HG03439 (cell line): ENCODE data around the gene TMEM250.
"Not testable (repeated sequence)": the region's sequence is repeated elsewhere in the genome, so short reads cannot be mapped to it uniquely, and the experiment has no call there.

ENCODE experiments used
- ATAC-seq: cut with Tn5 transposase; IDR thresholded peaks from one replicate; pipeline ENCODE4 v1.9.1; 2021; ENCODE audit warnings: mild to moderate bottlenecking, moderate library complexity; ENCODE audit not compliant: unreplicated experiment

Gene TMEM250

GRCh38 chr9:136114610-136115009, 4.1 kb downstream of the TMEM250 start:
- ATAC-seq = no peak

DNA sequence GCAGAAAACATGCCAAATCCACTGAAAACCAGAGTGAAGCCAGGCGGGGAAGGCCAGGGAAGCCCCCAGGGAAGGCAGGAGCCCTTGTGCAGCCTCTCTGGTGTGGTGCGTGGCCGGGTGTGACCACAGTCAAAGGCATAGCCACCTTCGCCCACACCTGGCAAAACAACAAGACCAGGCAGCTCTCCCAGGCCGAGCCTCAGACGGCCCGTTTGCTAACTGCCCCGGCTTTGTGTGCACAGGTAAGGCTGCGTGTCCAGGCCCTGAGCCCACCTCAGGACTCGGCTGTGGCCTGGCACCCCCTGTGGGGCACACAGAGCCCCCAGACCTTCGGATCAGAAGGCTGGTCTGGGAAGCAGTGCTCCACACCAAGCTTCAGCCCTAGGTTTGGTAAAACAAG, 6.1 kb downstream of the TMEM250 start:
- ATAC-seq = no peak

DNA sequence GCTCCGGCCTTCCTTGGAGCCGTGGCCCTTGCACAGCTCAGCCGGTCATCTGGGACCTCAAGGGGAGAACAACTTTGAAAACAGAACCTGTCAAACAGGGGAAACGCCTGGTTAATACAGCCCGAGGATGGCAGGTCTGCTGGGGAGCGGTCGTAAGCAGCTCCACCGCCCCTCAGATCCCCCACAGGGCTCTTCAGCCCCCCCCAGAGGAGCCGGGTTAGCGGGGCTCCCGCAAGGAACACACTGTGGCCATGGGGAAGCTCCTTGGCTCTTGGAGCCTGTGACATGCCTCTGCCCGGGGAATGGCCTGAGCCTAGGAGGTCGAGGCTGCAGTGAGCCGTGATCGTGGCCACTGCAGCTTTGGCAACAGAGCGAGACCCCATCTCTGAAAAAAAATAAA, 6.8 kb downstream of the TMEM250 start:
- ATAC-seq = no peak

DNA sequence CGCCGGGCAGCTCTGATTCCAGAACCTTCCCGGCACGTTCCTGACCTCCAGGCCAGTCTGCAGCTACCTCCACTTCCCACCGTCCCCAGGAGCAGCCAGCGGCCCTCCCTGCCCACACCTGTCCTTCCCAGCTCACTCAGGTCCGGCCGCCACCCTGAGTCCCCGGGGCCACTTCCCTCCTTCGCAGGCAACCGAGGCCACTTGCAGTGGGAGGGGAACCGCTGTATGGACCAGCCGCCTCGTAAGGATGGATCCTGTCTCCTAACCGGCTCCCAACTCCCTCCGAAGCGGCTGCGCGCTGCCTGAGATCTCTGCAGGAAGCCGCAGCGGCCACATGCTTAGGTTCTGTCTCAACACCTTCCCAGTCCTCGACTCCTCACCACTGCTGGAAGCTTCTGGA, 7.5 kb downstream of the TMEM250 start:
- no peak for ATAC-seq

DNA sequence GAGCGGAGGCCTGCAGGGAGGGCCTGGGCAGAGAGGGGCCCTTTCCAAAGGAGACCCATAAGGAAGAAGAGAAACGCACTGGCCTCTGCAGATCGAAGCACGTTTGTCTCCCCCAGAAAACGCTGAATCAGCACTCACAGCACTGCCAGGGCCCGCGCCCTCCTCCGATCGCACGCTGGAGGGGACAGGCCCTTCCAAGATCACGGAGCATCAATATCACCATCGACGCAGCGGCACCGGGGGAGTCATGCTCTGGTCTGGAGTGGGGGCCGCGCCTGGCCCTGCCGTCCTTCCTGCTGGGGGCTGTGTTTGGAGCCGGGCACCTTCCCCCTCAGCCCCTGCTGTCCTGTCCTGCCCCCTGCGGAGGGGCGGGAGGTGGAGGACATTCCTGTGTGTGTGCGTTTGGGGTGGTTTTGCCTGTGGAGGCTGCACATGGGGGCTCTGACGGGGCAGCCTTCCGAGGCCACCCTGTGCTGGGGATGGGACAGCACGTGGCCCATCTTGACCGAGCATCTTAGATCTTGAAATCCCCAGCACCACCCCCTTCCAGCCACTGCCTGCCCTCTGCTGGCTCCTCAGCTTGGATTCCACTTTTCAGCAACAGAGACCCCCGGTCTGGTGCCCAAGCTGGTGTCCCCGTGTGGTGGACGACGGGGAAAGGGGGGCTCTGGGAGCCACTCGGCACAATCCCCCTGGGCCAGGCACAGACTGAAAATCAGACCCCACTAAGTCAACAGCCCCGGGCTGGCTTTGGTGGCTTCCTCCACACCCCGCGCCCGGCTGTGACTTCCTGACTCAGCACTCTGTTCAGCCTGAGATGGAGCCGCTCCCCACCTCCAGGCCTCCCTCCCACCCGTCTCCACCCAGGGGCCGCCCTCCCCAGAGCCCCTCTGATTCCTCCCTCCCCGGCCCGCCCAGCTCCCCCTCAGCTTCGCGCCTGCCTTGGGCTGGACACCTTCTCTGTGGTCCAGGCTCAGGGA, 8.3 kb downstream of the TMEM250 start:
- ATAC-seq = no peak

GRCh38 chr9:136109351-136110081, 9.2 kb downstream of the TMEM250 start:
- ATAC-seq = peak; percentile 69

DNA sequence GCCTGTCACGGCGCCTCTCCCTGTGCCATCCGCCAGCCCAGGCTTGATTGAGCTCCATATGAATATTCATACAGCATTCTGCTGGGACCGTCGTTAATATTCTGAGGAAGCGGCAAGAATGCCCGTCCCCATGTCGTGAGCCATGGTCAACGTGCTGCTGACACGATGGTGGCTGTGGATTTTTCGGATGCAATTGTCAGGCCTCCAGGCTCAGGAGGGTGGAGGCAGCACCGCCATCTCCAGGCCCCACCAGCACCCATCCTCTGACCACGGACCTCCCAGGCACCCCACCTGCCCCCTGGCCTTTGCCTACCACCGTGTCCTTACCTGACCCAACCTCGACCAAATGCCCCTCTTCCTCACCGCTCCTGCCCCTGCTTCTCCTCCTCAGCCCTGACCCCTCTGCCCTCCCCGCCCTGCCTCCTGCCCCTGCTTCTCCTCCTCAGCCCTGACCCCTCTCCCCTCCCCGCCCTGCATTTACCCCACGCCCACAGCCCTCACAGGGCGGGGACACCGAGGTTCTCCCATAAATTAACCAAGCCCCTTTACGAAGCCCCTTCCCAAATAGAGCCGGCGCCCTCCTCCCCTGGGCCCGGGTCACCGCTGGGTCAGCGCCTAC, 9.9 kb downstream of the TMEM250 start:
- no peak for ATAC-seq

DNA sequence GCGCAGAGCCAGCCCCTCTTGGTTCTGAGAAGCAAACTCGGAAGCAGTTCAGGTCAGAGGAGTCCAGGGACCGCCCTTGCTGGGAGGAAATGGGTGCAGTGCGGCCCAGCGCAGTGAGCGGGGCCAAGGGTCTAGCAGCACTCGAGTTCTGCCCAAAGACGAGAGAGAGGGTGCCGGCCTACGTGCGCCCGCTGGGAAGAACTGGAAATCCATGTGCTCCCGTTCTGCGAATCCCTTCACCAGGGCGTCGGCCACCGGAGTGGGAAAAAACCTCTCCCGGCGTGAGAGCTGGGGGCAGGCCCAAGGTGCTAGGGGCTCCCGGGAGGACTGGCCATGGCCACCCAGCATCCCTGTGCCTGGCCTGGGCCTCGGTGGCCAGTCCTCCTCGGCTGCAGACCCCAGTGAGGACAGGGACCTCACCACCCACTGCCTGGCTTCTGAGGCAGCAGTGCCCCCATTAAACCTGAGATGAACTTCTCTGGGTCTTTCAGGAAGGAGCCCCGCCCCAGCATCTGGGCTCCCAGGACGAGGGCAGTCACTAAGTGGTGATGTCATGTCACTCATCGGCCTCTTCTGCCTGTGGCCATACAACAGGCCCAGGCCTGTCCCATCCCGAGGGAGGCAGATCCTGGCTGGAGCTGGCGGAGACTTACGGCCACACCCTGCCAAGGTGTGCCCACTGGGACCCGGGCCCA, 10.6 kb downstream of the TMEM250 start:
- ATAC-seq = no peak

DNA sequence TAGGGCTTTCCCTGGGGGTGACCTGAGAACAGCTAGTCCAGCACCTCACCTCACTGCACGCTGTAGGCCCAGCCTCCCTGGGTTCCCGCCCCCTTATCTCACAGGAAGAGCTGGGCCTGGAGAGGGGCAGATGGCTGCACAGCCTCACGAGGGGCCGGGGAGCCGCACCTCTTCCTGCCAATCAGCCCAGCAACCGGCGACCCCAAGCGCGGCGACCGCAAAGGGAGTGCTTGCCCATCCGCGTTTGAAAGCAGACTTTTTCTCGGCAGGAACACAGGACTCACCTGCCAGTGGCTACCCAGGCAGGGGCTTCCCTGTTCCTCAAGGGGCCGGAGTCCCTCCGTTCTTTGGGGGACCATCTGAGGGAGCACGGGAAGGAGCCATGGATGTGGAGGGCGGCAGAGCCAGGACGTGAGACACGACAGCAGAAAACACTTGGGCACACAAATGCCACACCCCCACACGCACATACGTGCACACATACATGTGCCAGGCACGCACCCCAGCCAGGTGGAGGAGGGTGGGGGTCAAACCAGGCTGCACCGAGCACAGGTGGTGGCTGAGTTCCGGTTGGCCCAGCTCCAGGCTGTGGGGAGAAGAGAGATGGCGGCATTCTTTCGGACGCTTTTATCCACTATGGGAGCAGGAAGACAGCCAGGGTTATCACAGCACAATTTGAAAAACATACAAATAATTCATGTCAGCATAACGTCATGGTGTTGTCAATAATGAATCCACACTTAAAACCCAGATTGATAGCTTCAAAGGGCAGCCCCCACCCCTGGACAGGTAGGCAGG, 11.3 kb downstream of the TMEM250 start:
- no peak for ATAC-seq

- no peak for ATAC-seq
Measured at GRCh38 chr9:136105398-136106135, 13.1 kb downstream of the TMEM250 start.

GRCh38 chr9:136104916-136105315, 13.8 kb downstream of the TMEM250 start:
- ATAC-seq = no peak

- no peak for ATAC-seq
Measured at GRCh38 chr9:136104488-136104800, 14.2 kb downstream of the TMEM250 start.

GRCh38 chr9:136103651-136104487, 14.8 kb downstream of the TMEM250 start:
- ATAC-seq = no peak

GRCh38 chr9:136101615-136102074, 17.0 kb downstream of the TMEM250 start:
- not testable (repeated sequence) for ATAC-seq

DNA sequence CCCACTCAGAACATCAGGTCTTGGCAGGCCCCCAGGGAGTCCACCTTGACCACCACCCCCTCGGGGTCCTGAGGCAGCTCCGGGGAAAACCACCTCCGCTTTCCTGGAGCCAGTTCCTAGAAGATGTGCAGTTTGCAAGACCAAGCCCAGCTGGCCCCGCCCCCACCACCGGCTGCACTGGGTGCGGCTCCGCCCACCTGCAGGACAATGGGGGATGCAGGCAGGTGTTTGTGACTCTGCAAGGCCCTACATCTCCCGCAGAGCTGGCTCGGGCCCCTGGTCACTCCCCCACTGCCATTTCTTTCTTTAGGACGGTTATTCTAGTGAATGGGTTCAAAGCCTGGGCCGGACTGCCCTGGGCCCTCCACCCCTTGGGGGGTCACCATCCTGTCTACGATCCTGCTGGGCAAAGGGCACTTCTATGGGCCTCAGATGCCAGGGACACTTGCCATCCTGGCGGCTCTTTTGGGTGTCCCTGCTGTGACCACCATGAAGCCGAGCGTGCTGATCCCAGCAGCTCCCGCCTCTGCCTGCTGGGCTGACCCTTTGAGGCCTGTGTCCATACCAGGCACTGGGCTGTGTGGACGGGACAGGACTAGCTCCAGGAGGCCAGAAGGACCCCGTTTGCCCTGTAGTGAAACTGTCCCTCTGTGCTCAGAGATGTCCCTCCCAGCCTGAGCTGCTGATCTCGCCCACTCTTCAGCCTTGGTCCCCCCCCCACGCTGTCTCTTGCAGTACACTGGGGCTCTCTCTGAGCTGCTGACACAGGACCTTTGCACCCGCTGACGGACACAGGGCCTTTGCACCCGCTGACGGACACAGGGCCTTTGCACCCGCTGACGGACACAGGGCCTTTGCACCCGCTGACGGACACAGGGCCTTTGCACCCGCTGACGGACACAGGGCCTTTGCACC, 17.7 kb downstream of the TMEM250 start:
- no peak for ATAC-seq

DNA sequence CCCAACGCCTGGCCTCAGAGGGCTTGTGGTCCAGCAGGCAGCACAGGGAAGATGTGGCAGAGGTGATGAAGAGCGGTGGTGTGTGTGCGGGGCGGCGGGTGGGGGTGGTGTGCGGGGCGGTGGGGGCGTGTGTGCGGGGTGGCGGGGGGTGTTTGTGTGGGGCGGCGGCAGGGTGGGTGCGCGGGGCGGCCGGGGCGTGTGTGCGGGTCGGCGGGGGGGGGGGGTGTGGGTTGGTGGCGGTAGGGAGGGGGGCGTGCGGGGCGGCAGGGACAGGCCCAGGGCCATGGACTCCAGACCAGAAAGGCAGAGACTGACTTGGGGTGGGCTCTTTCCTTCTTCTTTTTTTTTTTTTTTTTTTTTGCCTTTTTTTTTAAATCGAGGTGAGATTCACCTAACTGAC, 19.1 kb downstream of the TMEM250 start:
- no peak for ATAC-seq

- ATAC-seq = no peak
Measured at GRCh38 chr9:136098844-136099243, 19.8 kb downstream of the TMEM250 start.

GRCh38 chr9:136098210-136098609, 20.5 kb downstream of the TMEM250 start:
- ATAC-seq = no peak
